ENCODE data around the gene IGFBP6.

Gene IGFBP6

GRCh38 chr12:53120685-53121525, 23.4 kb downstream of the IGFBP6 start:
- no peak for DNase-seq (ENCODE audit: low spot score)

GRCh38 chr12:53122961-53123468, 25.5 kb downstream of the IGFBP6 start:
- DNase-seq (ENCODE audit: low spot score) = no peak

- no peak for DNase-seq (ENCODE audit: low spot score)
These were observed 26.3 kb downstream of the IGFBP6 start for GRCh38 chr12:53123578-53124351.

- DNase-seq (ENCODE audit: low spot score) = no peak
These were observed 26.9 kb downstream of the IGFBP6 start for GRCh38 chr12:53124352-53124723.

- no peak for DNase-seq (ENCODE audit: low spot score)
These were observed 29.7 kb downstream of the IGFBP6 start for GRCh38 chr12:53127169-53127568.

- DNase-seq (ENCODE audit: low spot score) = no peak
These were observed 31.5 kb downstream of the IGFBP6 start for GRCh38 chr12:53128780-53129569.

GRCh38 chr12:53131844-53132243, 34.4 kb downstream of the IGFBP6 start:
- no peak for DNase-seq (ENCODE audit: low spot score)

GRCh38 chr12:53133722-53134121, 36.3 kb downstream of the IGFBP6 start:
- no peak for DNase-seq (ENCODE audit: low spot score)

- no peak for DNase-seq (ENCODE audit: low spot score)
These were observed 45.9 kb downstream of the IGFBP6 start for GRCh38 chr12:53143355-53143754.

- no peak for DNase-seq (ENCODE audit: low spot score)
These were observed 48.2 kb downstream of the IGFBP6 start for GRCh38 chr12:53145383-53146260.

- no peak for DNase-seq (ENCODE audit: low spot score)
These were observed 49.7 kb downstream of the IGFBP6 start for GRCh38 chr12:53147181-53147580.

- DNase-seq (ENCODE audit: low spot score) = no peak
These were observed 50.2 kb downstream of the IGFBP6 start for GRCh38 chr12:53147653-53148052.

GRCh38 chr12:53151039-53151438, 53.6 kb downstream of the IGFBP6 start:
- no peak for DNase-seq (ENCODE audit: low spot score)

All from CD4-positive, alpha-beta T cell treated with Interleukin-6 at 100 ng/mL for 8 hours (primary cell).